Liver (tissue), 3 donors: Measurements from ENCODE around the gene ZYX.

Experiments
- EGR1 ChIP-seq, 2 donors: IDR thresholded peaks; 2 replicates each; pipeline ENCODE4 v1.6.1; 2016 to 2018; ENCODE audit warnings: antibody characterized with exemption in 2 of 2, low read depth in 2 of 2
- TF ChIP-seq, protein P1 (sequence below): fragments of 150-350 bp; IDR thresholded peaks from 2 replicates; pipeline ENCODE4 v1.5.1; 2017; ENCODE audit warnings: improper control_type of control experiment, low read depth, low read length; ENCODE audit not compliant: missing input control
- donor health status: healthy.
- donor health status: healthy.

DNA sequence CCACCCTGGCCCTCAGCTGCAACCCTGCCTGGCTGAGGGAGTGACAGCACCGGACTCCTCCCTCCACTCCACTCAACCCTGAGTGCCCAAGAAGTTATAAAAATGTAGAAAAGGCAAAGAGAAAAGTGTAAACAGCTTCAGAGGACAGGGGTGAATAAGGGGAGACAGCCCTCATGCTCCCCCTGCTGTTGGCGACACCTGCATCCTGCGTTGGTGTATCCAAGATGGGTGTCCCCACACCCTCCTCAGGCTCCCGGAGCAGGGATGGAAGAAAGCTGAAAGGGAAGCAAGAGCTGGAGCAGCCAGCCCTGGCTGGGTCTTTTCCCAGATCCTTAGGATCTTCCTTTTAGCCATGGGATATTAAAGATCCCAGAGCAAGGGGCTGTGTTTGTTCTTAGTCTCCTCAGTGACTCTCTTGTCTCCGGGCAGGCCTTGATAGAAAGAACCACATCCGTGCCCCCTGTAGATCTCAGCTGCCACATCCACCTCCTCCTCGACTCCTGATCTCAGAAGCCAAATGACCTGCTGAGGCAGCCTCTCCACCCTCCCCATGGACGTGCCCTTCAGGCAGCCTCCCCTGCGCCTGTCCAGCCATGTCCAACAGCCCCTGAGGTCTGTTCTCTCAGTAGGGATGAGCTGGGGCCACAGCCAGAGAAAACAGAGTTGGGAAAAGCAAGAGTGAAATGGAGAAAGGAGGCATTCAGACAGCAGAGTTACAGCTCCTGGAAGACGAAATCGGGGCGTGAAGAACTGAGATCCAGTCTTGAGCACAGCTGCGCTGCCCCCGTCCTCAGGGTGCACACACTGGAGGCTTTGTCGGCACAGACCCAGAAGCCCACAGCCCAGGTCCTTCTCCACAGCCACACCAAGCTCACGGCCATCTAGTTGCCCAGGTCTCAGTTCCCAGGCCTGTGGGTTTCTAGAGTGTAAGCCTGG lies 25.4 kb upstream of the ZYX start:
- TF ChIP-seq, protein P1, sequence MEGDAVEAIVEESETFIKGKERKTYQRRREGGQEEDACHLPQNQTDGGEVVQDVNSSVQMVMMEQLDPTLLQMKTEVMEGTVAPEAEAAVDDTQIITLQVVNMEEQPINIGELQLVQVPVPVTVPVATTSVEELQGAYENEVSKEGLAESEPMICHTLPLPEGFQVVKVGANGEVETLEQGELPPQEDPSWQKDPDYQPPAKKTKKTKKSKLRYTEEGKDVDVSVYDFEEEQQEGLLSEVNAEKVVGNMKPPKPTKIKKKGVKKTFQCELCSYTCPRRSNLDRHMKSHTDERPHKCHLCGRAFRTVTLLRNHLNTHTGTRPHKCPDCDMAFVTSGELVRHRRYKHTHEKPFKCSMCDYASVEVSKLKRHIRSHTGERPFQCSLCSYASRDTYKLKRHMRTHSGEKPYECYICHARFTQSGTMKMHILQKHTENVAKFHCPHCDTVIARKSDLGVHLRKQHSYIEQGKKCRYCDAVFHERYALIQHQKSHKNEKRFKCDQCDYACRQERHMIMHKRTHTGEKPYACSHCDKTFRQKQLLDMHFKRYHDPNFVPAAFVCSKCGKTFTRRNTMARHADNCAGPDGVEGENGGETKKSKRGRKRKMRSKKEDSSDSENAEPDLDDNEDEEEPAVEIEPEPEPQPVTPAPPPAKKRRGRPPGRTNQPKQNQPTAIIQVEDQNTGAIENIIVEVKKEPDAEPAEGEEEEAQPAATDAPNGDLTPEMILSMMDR: no peak
- TF ChIP-seq EGR1 (IDR thresholded peaks at IDR 0.05; ENCODE audit: low read depth in 2 of 2): no peak
